NCI-H226 (cell line): ENCODE data around the gene STK32C.
"Not testable (repeated sequence)": the region's sequence is repeated elsewhere in the genome, so short reads cannot be mapped to it uniquely, and the experiment has no call there.

ENCODE experiments used
- DNase-seq: peaks from one replicate; pipeline ENCODE4 v3.0.0-alpha.2; 2015

Gene STK32C

DNA sequence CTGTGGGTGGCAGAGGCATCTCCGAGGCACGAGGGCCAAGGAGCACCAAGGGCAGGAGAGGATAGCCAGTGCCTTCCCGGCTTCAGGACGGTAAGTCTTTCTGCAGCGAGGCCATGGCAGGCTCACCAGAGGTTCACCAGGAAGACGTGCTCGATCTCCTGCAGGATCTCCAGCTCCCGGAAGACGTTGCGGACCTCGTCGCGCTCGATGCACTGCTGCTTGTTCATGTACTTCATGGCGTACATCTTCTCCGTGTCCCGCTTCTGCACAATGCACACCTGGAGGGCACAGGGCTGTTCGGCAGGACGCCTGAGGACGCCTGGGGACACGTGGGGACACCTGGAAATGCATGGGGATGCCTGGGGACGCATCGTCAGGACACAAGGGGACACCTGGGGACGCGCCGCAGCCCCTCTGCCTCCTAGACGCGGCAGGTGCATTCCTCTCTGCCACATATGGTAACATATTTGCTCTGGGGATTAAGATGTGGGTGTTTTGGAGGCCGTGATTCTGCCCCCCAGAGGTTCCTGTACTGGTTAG lies 79.8 kb downstream of the STK32C start:
- DNase-seq, result no peak

DNA sequence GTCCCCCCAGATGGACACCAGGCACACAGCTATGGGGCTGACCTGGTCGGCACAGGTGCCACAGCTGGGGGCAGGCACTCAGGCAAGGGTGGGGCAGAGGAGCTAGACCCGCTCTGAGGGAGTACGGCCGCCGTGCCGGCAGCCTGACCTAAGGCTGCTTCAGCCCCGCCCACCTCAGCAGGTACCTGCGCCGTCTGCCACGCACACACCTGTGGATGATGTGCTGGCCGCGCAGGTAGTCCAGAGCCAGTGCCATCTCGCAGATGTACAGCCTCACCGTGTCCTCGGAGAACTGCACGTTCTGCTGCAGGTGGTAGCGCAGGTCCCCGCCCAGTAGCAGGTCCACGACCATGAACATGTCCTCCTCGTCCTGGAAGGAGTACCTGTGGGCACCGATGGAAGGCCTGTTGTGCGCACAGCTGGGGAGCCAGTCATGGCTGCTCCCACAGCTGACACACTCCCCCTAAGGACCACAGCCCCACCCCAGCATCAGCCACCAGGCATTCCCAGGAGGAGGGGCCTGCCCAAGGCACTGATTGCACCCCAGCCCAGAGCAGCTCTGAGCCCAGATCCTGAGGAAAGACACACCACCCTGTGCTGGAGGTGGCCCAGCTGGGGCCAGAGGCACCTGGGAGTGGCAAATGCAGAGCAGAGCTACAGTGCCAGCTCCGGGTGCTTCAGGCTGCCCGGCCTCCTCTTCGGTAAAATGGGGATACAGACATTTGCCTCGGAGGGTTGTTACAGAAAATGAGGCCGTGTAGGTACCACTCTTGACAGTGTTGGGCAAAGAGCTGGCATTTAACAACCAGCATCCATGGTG lies 81.0 kb downstream of the STK32C start:
- DNase-seq, result no peak

DNA sequence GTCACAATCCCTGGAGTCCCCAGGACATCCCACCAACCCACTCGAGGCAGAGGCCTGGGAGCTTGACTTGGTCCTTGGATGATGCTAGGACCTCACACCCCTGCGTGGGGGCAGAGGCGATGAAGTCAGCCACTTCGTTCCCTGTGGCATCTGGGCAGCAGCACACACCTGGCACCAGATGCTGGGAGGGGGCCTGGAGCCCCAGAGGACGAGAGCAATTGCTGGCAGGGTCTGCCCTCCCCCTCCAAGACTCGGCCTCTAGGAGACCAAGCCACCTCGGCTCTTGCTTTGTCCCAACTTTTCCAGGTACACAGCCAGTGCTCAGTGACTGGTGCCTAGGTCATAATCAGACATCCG lies 81.9 kb downstream of the STK32C start:
- DNase-seq, result no peak

DNA sequence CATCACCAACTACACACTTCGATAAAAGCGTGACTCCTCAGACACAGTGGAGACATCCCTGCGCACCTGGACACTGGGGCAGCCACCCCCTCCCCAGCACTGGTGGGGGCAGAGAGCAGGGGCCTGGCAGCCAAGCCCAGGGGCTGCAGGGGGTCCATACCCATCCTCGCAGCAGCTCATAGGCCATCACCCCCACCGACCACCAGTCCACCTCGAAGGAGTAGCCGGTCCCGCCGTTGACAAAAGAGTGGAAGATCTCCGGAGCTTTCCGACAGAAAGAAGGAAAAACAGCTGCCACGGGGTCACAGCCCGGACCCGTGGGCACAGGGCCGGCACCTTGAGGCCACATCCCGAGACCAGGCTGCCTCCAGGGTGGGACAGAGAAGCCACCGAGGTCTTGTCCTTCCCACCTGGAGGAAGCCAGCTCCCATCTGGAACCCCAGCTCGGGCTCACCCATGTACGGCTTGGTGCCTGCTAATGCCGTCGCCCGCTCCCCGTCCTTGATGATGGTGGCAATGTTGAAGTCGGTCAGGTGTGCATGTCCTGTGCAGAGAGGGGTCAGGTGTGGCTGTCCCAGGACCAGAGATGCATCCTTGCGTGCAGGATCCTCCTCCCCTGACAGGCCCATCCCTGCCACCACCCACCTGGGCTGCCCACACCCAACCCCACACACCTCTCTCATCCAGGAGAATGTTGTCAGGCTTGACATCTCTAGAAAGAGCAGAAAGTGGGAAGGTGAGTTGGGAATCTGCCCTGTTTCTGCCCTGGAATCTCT lies 82.5 kb downstream of the STK32C start:
- DNase-seq, result no peak

DNA sequence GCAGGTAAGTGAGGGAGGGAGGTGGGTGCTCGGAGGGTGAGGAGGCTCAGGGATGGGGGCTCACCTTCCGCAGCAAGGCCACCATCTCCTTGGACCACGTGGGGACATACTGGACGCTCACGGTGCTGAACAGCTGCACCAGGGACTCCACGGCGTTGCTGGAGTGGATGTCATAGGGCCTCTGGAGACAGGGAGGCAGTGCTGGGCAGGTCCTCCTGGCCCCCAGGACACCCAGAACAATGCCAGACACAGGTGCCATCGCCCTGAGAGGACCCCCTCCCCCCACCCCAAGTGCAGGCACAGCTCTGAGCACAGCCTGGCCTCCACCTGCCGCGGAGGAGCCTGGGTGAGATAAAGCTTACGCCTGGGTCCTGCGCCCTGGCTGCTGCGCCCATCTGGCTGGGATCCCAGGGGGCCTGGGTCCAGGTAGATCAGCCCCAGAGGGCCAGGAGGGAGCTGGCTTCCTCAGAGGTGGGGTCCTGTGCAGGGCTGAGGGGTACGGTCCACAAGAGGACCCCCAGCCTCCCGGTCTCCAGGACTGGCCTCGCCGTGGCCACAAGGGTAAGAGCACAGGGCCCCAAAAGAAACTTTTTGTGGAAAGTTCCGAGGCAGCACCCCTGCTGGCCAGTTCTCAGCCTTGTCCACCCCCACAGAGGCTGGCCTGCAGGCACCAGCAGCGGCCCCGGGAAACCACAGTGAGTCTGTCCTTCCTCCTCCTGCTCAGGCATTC lies 83.2 kb downstream of the STK32C start:
- DNase-seq, result no peak

DNA sequence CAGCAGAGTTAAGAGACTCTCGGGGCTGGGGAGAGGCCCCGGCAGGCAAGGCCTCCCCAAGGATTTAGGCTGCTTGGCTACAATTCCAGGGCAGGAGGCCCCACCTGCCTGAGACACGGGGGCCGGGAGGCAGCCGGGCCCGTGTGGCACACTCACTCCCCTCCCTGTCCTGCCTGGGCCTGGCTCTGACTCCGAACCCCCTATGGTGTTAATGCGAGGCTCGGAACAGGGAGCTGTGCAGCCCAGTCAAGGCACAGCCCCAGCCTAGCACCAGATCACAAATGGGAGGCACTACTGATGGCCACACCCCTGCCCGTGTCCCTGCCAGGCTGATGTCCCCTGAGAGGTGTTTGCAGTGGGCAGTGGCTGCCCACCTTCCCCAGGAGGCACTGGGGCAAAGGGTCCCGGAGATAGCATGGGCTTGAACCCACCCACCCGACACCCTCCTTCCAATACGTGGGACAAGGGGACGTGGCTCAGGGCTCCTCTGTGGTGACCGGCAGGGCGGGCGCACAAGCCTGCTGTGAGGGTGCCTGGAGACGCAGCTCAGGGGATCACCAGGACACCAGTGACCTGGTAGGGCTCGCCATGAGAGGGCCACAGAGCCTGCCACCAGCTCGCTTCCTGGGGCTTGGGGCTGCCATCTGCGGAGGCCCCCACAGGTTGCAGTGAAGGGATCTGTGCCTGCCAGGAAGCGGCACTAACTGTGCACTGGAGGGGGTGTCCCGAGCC lies 84.0 kb downstream of the STK32C start:
- no peak for DNase-seq

DNA sequence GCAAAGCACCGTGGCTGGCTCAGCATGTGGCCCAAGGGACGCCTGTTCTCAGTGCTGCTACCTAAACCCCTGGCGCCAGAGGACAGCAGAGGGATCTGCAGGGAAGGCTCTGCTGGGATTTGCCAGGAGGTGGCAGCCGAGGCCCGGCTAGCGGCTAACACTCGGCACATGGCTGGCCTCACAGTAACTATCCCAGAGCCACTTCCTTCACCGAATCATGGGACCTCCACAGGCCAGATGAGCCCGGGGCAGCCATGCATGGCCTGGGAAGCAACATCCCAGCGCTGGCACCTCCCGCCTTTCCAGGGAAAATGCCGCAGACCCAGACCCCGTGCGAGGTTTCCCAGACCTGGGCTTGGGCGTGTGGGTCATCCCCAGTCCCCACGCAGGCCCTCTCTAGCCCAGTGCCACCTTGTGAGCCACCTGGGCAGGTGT lies 84.6 kb downstream of the STK32C start:
- peak; percentile 14 for DNase-seq

DNA sequence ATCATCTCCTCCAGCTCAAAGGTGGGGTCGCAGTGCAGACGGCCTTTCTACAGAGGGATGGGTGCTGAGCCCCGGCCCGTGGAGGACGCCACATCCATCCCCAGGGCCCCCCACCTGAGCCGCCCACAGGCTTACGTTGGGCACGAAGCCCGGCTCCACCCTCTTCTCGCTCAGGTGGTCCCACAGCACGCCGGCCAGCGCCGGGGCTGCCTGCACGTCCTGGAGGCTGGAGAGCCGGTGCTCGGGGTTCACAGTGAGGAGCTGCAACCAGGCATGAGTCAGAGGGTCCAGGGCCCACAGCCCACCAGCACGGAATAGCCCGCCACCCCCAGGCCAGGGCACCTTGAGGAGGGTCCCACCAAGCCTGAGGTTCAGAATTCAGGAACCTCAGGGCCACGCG lies 85.0 kb downstream of the STK32C start:
- DNase-seq, result no peak

DNA sequence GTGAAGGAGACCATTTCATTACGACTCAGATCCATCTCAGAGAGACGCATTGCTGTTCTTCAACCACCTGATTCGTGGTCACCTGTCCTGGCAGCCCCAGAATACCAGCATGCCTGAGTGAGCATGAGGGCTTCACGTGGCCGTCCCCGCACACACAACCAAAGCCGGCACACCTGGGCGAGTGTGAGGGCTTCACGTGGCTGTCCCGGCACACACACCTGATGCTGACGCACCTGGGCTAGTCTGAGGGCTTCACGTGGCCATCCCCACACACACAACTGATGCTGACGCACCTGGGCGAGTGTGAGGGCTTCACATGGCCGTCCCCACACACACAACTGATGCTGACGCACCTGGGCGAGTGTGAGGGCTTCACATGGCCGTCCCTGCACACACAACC lies 86.8 kb downstream of the STK32C start:
- not testable (repeated sequence) for DNase-seq

DNA sequence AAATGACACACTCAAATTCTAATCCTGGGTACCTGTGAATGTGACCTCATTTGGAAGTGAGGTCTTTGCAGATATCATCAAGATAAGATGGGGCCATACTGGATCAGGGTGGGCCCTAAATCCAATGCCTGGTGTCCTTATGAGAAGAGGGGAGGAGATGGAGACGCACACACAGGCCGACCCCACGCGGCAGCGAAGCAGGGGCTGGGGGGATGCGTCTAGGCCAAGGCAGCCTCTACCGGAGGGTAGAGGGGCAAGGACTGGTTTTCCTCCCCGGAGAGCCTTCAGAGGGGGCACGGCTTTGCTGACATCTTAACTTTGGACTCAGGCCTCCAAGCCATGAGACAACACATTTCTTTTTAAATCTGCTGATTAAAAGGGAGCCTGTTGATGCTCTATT lies 87.7 kb downstream of the STK32C start:
- no peak for DNase-seq

DNA sequence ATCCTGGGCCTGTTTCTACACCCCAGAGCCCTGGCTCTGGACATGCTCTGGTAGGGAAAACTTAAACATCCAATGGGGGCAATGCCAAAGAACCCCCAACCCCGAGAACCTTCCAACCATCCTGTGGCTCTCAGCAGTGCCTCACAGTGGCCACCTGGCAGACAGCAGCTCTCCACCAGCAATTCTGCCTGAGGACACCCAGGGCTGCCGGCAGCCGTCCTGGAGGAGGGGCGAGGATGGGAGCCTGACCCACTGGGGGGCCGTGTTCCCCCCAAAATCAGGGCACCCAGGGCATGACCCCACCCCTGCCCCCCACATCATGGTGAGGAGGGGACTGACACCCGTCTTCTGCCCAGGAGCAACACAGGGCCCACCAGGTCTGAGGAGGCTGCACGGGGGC lies 88.3 kb downstream of the STK32C start:
- DNase-seq, result no peak

DNA sequence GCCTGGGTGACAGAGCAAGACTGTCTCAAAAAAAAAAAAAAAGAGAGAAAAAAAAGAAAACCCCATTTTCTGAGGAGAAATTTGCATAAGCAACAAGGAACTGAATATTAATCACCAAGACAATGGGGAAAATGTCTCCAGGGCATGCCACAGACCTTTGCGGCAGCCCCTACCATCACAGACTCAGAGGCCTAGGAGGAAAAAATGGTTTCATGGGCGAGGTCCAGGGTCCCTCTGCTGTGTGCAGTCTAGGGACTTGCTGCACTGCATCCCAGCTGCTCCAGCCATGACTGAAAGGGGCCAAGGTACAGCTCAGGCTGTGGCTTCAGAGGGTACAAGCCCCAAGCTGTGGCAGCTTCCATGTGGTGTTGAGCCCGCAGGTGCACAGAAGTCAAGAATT lies 91.3 kb downstream of the STK32C start:
- not testable (repeated sequence) for DNase-seq

DNA sequence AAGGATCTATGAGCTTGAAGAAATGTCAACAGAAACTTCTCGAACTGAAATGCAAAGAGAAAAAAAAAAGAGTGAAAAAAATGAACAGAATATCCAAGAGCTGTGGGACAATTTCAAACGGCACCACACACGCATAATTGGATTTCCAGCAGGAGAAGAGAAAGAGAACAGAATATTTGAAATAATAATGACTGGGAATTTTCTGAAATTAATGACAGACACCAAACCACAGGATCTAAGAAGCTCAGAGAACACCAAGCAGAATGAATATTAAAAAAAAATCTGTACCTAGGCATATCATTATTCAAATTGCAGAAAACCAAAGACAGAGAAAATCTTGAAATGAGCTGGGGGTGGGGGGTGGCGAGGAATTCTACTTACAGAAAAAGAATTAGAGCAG lies 93.8 kb downstream of the STK32C start:
- no peak for DNase-seq

DNA sequence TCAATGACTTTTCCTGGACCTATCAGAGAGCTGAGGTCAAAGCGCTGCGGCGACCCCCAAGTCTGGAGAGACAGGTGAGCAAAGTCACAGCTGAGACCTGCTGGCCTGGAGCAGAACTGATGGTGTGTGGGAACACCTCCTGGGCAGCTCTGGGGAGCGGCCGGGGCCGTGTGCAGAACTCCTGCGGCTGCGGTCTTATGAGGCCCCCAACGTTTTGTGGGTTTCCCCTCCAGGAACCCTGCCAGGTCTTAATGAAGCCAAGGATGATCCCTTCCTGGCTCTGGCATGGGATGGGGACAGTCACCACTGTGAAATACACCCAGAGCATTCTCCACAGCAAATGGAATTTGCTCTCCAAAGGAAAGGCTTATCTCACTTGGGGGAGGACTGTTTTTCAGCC lies 94.9 kb downstream of the STK32C start:
- DNase-seq, result no peak

DNA sequence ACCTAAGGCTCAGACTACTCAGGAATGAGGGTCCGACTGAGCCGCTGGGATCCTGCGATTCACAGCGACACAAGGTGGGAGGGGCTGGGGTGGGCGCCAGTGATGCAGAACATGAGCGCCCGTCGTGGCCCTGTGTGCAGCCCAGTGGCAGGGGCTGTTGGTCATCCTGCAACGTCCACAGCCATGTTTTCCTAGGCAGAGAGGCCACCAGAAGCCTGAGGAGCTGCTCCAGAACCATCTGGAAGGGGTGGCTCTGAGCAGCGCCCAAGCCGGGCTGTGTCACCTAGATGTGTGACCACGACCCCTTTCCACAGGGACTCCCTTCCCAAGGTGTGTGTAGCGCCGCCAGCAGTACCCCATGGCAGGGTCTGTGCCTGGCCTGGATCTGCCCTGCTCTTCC lies 96.5 kb downstream of the STK32C start:
- no peak for DNase-seq

DNA sequence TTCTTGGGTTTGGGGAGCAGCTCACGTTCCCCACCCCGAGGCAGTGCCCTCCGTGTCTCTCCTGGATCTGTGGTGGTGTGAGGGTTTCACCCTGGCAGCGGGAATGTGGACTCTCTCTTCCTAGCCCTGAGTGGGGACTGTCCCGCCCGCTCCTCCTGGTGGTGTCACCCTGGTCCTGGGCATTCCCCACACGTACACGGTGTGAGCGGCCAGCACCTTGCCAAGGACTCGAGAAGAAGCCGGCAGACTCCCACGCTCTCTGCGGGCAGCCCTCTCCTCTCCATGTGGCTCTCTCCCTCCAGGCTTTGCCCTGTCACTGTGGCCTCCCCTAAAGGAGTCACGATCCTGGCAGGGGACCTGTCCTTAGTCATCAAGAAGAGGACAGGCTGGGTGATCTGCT lies 97.0 kb downstream of the STK32C start:
- DNase-seq, result no peak

DNA sequence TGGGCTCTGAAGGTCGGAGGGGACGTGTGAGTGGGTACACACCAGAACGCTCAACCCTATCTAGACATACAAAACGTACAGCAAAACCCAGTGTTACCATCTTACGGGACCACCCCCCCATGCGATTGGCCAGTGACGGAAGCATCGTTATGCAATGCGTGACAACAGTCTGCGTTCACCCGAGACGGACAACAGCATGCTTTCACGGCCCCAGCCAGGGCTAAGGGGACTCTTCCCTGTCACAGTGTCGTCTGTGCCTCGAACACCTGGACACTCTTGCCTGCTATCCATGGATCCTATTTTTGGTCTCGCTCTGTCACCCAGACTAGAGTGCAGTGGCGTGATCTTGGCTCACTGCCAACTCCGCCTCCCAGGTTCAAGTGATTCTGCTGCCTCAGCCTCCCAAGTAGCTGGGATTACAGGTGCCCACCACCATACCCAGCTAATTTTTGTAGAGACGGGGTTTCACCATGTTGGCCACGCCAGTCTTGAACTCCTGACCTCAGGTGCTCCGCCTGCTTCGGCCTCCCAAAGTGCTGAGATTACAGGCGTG lies 97.7 kb downstream of the STK32C start:
- no peak for DNase-seq

DNA sequence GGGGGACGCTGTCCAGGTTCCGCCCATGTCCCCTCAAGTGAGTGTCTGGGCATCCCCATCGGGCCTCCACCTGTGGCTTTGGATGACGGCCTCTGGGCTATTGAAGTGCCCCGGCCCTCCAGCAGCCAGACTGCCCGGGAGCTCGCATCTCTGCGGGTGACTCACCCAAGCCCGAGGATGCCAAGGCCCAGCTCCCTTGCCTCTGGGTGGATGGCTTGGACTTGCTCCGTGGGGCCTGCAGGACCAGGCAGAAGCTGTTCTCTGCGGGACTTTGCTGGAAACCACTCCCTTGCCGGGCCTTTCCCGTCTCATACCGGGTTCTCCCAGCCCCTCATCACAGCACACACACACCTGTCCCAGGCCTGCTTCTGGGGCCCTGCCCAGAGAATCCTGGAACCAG lies 98.6 kb downstream of the STK32C start:
- DNase-seq, result no peak

DNA sequence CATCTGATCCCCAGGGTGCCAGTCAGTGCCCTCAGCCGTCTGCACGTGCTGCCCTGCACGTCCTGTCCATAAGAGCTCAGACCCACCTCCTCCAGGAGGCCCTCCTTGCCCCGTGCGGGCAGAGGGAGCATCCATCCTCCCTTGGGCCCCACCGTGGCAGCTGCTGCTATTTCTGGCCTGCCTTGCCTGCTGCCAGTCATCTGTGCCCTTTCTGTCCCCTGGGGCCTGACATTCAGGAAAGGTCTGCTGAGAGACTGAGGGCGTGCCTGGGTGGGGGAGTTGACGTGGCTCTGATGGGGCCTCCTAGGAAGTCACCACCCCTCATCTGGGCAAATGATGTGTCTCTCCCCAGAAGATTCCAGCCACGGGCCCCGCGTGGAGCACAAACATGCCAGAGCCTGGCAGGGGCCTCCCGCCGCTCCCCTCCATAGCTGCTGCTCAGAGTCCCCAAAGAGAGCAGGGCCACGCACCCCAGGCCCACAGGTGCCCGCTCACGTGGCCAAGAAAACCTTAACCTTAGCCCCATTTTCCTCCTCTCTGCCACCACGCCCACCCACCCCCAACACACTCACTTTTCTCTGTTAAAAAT lies 99.2 kb downstream of the STK32C start:
- no peak for DNase-seq

DNA sequence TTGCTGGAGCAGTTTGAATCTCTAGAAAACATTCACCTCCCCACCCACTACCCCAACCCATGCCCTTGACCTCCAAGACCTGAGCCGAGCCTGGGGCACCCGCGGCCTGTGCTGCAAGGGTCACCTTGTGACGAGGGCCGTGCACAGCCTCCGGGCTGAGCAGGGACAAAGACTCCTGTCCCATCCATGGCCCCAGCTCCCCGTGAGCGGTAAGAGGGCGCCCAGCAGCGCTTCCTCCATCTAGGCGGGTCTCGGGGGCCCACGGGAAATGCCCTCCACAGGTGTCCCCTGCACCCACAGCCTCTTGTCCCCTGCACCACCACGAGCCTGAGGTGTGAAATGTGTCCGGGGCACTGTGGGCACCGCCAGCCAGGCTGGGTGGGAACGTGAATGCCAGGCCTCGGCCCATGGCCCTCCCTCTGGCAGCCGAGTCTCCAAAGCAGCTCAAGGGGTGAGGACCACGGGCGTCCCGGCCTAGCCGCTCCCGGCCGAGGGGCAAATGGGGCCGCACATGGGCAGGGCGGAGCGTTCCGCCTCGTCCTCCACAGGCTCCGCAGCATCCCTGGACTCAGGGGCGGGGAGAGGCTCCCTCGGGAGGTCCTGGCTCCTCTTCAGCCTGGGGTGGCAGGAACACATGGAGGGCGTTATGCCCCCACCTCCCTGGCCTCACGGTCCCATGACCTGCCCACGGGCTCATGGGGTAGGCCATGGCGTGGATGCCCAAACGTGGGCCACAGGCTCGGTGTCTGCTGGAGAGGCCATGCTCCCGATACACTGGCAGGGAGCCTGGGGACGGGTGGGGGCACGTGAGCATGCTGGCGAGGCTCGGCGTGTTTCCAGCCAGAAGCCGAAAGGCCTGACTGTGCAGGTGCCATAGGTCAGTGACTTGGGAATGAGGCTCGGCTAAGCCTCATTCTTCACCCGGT lies 100.0 kb downstream of the STK32C start:
- DNase-seq, result no peak
